Motor neuron (in vitro differentiated cells): Measurements from ENCODE around the gene SPACA7. TPM values are rescaled to one million over a fixed set of nuclear protein-coding genes. Genes with fewer than 3 reads are reported as not detected.
A peak's percentile ranks its signal among the peaks of the same experiment; 100 is the strongest.

ENCODE experiments used
- ATAC-seq, 8 experiments: fragments of 200-7000 bp; cut with Tn5 transposase; replicated peaks in 6 of 8; 2 replicates each; pipeline ENCODE4 v1.8.0; 2021; ENCODE audit warnings: mild to moderate bottlenecking in 8 of 8, moderate library complexity in 8 of 8
- H3K27ac ChIP-seq, 2 donors: fragments of 250-450 bp; sonication (Bioruptor Pico); 2 replicates each; pipeline ENCODE4 v1.9.0; 2021; ENCODE audit warnings: antibody characterized with exemption in 2 of 2, mild to moderate bottlenecking in 2 of 2, moderate library complexity in 1 of 2
- H3K4me1 ChIP-seq, 2 donors: fragments of 250-450 bp; sonication (Bioruptor Pico); replicated peaks in 1 of 2; 2 replicates each; pipeline ENCODE4 v1.6.1; 2021; ENCODE audit warnings: antibody characterized with exemption in 2 of 2, mild to moderate bottlenecking in 2 of 2, moderate library complexity in 1 of 2
- H3K4me3 ChIP-seq, 5 donors: fragments of 250-450 bp; sonication (Bioruptor Pico); 2 replicates each; pipeline ENCODE4 v1.9.0; 2021; ENCODE audit warnings: antibody characterized with exemption in 5 of 5, mild to moderate bottlenecking in 5 of 5, moderate library complexity in 4 of 5
- WGBS, 10 experiments: fragments of 450-650 bp; shearing (Covaris generic); methylation state at CpG; one replicate each; pipeline ENCODE4 v1.0.0; 2022; 5-methylcytosine and 5-hydroxymethylcytosine counted together
- in situ Hi-C, 9 experiments: fragments of 400-800 bp; cut with MboI; loops; one replicate each; pipeline ENCODE4 v1.15.0; 2021; ENCODE audit warnings: low sequenced_read_pairs in 9 of 9, low pct_unique_long_range_greater_than_20kb in 2 of 9; ENCODE audit not compliant: unreplicated experiment in 9 of 9
- total RNA-seq, 8 experiments: library from RNA; unstranded; fragments of 300-600 nt; gene quantifications; 2 replicates each; pipeline versions ENCODE4 v1.2.3 to v1.2.4, GENCODE V29; 2022

The SPACA7 gene
- total RNA-seq, 8 experiments from 2014 or later = not detected

- in situ Hi-C loops = no loop called here
- ATAC-seq = no peak
- 0 to 100% (median 70%) methylated on average over 1 to 9 of the region's 14 CpGs; no CpG with 5 or more reads in 3 of the 10 experiments for WGBS, 10 experiments
- Histone ChIP-seq H3K27ac (no peak overlapping the region), H3K4me3 (no peak overlapping the region), H3K4me1 (no peaks in the 10 kb centered on the region)
Observed at GRCh38 chr13:112469071-112469745, 93.1 kb downstream of the SPACA7 start.

- no peaks in the 10 kb centered on the region for H3K4me1 ChIP-seq
- 66 to 97% (median 88%) methylated on average over 1 to 5 of the region's 5 CpGs for WGBS, 10 experiments
- no peak overlapping the region for H3K4me3 ChIP-seq
- H3K27ac ChIP-seq = no peak overlapping the region
- in situ Hi-C loops = no loop called here
- no peak for ATAC-seq
Observed at GRCh38 chr13:112473818-112474217, 97.7 kb downstream of the SPACA7 start.

- no peaks in the 10 kb centered on the region for H3K4me1 ChIP-seq
- no peak for ATAC-seq
- in situ Hi-C loops = no loop called here
- no peak overlapping the region for H3K27ac ChIP-seq
- no peak overlapping the region for H3K4me3 ChIP-seq
- WGBS, 10 experiments = 67 to 92% (median 82%) methylated on average over 1 to 8 of the region's 8 CpGs; no CpG with 5 or more reads in 1 of the 10 experiments
Observed at GRCh38 chr13:112474869-112475268, 98.7 kb downstream of the SPACA7 start.

- H3K4me1 ChIP-seq = no peaks in the 10 kb centered on the region
- H3K27ac ChIP-seq = no peak overlapping the region
- WGBS, 10 experiments = 75 to 100% (median 92%) methylated on average over 1 of the region's 1 CpG
- H3K4me3 ChIP-seq = no peak overlapping the region
- no peak for ATAC-seq
- in situ Hi-C loops = no loop called here
Observed at GRCh38 chr13:112475889-112476288, 99.7 kb downstream of the SPACA7 start.

- in situ Hi-C loops = no loop called here
- H3K27ac ChIP-seq = no peak overlapping the region
- H3K4me3 ChIP-seq = no peak overlapping the region
- no peak for ATAC-seq
- no peaks in the 10 kb centered on the region for H3K4me1 ChIP-seq
- 37 to 100% (median 84%) methylated on average over 2 to 9 of the region's 9 CpGs; no CpG with 5 or more reads in 1 of the 10 experiments for WGBS, 10 experiments
Observed at GRCh38 chr13:112477070-112477619, 101.0 kb downstream of the SPACA7 start.

GRCh38 chr13:112479389-112479788, 103.2 kb downstream of the SPACA7 start:
- in situ Hi-C loops = no loop called here

GRCh38 chr13:112481458-112481857, 105.3 kb downstream of the SPACA7 start:
- Histone ChIP-seq H3K27ac (no peak overlapping the region), H3K4me1 (no peaks in the 10 kb centered on the region), H3K4me3 (no peak overlapping the region)
- ATAC-seq = no peak
- in situ Hi-C loops = no loop called here

More at GRCh38 chr13:112479389-112479788, 103.2 kb downstream of the SPACA7 start:
- 0 to 100% (median 65%) methylated on average over 1 to 6 of the region's 7 CpGs; no CpG with 5 or more reads in 2 of the 10 experiments for WGBS, 10 experiments
- no peak overlapping the region for H3K4me3 ChIP-seq
- no peak overlapping the region for H3K27ac ChIP-seq
- no peaks in the 10 kb centered on the region for H3K4me1 ChIP-seq
- ATAC-seq = peak in 2 of 8 experiments; percentile 85 to 93

GRCh38 chr13:112483299-112483698, 107.1 kb downstream of the SPACA7 start:
- in situ Hi-C loops = no loop called here
- H3K27ac ChIP-seq = no peak overlapping the region
- no peak overlapping the region for H3K4me3 ChIP-seq
- WGBS, 10 experiments = 89 to 100% (median 100%) methylated on average over 1 to 6 of the region's 7 CpGs; no CpG with 5 or more reads in 1 of the 10 experiments
- ATAC-seq = no peak
- H3K4me1 ChIP-seq = no peaks in the 10 kb centered on the region

Other genes with a start within 250 kb of the SPACA7 start
- gene TUBGCP3, start 211.8 kb downstream of the SPACA7 start, total RNA-seq = 10 to 100 TPM; 11.9 to 39.9 (median 18.1) TPM